Endometrial microvascular endothelial cells (primary cell): ENCODE measurements around the gene CMIP. TPM values are rescaled to one million over a fixed set of nuclear protein-coding genes. Genes with fewer than 3 reads are reported as not detected.
"Not testable (repeated sequence)": the region's sequence is repeated elsewhere in the genome, so short reads cannot be mapped to it uniquely, and the experiment has no call there.

Experiments
- in situ Hi-C: cut with HindIII; loops from 2 replicates; pipeline ENCODE4 v1.10.0; 2017; ENCODE audit warnings: low sequenced_read_pairs, low pct_unique_long_range_greater_than_20kb; ENCODE audit errors: inconsistent ontology term
- total RNA-seq: library from RNA; depleted of rRNA; stranded (reverse); fragments of >200 nt; gene quantifications from one replicate; pipeline ENCODE4 v1.2.3, GENCODE V29; 2015; ENCODE audit errors: inconsistent ontology term

The CMIP gene
- total RNA-seq, 1 donor from 2014 or later = 16.5 TPM

- in situ Hi-C loops = no loop called here
These were observed 74.9 kb downstream of the CMIP start for GRCh38 chr16:81519301-81520150.

DNA sequence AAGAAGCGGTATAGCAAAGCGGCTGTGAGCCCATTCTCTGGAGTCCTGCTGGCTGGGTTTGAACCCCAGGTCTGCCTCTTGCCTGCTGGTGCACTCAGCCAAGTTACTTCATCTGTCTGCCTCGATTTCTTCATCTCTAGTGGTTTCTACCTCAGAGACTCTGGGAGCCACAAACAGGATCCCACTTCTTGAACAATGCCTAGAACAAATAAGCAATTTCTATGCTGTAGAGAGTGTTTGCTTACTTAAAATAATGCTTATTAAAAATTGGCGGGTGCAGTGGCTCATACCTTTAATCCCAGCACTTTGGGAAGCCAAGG, 75.5 kb downstream of the CMIP start:
- in situ Hi-C loops = no loop called here

GRCh38 chr16:81520560-81521135, 76.0 kb downstream of the CMIP start:
- in situ Hi-C loops = no loop called here

DNA sequence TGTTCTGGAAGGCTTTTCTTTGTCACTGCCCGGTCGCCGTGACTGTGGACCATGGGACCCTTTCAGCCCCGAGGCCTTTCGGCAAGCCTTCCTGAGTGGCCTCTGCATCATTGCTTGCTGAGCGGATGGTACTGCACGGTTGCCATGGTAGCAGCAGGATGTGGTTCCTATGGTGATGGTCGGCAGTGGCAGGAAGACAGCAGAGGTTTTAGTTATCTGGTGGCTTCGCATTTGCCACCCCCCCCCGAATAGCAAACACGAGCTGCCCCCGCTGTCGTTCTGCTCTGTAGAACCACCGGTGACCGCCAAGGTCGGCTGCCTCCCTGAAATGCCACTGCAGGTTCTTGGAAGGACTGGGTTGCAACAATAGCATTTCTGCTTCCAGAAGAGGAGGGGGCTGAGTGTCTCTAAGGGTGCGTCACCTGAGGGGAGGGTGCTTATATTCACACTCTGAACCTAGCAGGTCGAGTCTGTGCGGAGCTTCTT, 76.6 kb downstream of the CMIP start:
- in situ Hi-C loops = no loop called here

DNA sequence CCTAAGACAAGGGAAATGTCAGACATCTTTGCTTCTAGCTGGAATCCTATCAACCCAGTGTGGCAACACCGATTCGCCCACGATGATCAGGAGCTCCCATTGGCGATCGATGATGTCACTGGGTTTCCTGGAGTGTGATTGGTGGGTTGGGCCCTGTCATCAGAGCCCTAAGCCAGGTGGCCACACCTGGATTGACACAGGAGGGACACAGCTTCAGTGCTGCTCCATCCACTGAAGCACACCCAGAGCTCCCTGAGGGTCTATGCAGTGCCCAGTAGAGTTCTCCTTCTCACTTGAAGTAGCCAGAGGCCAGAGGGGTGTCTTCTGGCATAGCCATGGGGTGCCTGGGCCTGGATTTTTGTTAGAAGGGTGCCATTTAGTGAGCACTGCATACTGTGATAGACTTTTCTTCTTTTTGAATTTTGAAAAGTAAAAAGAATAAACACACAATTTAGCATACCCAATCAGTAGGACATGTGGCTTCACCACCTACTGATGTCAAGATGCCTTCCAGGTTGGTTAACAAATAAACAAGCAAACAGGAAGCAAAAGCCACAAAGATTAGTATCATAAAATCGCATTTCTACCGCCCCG, 77.6 kb downstream of the CMIP start:
- in situ Hi-C loops = no loop called here

GRCh38 chr16:81522851-81523250, 78.2 kb downstream of the CMIP start:
- in situ Hi-C loops = not testable (repeated sequence)

GRCh38 chr16:81523387-81524115, 78.9 kb downstream of the CMIP start:
- in situ Hi-C loops = no loop called here

- in situ Hi-C loops = no loop called here
These were observed 79.8 kb downstream of the CMIP start for GRCh38 chr16:81524382-81524781.

- in situ Hi-C loops = not testable (repeated sequence)
These were observed 80.3 kb downstream of the CMIP start for GRCh38 chr16:81524885-81525284.

DNA sequence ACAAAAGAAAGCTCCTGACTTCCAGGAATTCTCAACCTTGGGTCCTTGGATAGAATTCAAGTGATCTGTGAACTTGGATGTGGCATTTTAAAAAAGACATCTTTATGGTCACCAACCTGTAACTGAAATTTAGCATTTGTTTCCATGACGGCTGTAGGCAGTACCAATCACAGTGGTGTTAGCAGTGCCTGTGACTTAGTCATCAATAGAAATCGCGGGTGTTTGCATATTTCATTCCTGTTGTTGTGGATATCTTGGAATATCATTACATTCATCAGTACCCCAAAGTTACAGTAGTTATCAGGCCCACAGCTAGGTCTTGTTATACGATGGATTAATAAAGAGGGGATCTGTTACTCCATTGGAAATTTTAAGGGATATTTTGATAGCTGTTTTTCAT, 81.6 kb downstream of the CMIP start:
- in situ Hi-C loops = no loop called here

DNA sequence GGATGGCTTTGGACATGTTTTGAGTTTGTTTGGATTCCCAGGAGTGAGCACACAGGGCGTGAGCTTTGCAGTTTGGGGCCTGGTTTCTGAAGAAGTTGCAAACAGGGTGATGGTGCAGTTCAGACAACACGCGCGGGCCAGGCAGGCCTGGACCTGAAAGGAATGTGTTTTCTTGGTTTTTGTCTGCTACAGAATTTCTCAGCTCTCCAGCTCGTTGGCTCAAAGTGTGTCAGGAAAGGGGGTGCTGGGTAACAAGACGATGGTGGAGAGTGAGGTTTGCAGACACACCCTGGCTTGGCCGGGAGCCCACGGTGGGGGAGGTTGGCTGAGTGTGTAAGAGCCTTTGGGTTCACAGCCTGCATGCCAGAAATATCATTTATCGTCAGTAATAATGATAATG, 82.3 kb downstream of the CMIP start:
- in situ Hi-C loops = no loop called here

GRCh38 chr16:81527477-81528178, 83.0 kb downstream of the CMIP start:
- in situ Hi-C loops = no loop called here

GRCh38 chr16:81528256-81528655, 83.6 kb downstream of the CMIP start:
- in situ Hi-C loops = no loop called here

DNA sequence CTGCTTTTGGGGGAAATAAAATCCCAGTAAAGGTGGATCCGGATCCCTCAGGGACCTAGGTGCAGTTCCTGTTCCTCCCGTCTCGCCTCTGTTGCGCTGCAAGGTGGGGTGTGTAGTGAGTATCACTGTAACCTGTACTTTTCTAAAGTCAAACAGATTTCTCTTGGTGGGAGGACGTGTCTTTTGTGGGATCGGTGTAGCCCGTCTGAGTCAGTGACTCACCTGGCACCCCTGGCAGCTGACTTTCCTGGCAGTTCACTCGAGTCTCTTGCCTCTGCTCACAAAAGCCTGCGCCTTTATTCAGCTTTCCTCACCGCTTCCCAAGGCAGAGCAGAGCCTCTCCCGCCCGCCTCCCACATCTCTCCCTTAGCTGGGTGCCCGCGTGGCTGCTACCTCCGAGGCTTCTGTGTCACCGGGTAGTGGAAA, 85.7 kb downstream of the CMIP start:
- in situ Hi-C loops = no loop called here

DNA sequence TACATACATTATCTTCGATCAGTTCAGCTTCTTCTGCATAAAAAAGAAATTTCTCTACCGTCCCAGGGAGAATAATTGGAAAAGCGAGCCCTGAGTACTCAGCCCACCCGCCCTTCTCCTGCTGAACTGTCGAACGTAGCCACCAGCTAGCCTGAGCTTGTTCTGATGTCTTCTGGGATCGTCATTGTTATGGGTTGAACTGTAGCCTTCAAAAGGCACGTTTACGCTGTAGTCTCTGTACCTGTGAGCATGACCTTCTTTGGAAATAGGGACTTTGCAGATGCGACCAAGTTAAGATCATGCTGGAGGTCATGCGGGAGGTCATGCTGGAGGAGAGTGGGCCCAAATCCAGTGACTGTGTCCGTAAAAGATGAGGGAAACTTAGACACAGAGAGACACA, 86.2 kb downstream of the CMIP start:
- in situ Hi-C loops = no loop called here

- in situ Hi-C loops = no loop called here
These were observed 86.8 kb downstream of the CMIP start for GRCh38 chr16:81531419-81531821.

GRCh38 chr16:81532491-81533174, 88.0 kb downstream of the CMIP start:
- in situ Hi-C loops = no loop called here

DNA sequence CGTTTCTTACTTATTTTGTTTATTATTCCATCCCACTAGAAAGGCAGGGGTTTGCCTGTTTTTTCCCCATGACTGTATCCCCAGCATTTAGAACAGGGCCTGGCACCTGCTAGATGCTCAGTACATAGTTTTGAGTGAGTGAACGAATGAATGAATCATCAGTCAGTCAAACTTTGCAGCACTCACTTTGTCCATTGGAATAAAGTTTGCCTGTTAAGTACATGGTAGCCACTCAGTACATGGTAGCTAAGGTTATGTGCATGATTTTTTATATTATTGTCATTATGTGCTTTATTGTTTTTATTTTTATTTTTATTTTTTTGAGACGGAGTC, 88.5 kb downstream of the CMIP start:
- in situ Hi-C loops = no loop called here
